Endothelial cell of umbilical vein (primary cell): ENCODE measurements around the gene RILPL2. TPM values are rescaled to one million over a fixed set of nuclear protein-coding genes. Genes with fewer than 3 reads are reported as not detected.

Experiments used
- BruUV-seq: library from RNA; stranded (reverse); fragments of 400-500 nt; replicated peaks from 2 replicates; lab custom pipeline; 2021; lab: Mats Ljungman, UMichigan
- CTCF ChIA-PET: fragments of 300-600, 350-600 bp; sonication (Branson Sonifier 250); formaldehyde crosslinking; loops from one replicate; lab custom pipeline; 2021; ENCODE audit warnings: antibody characterized with exemption, inconsistent platforms; lab: Charles Lee
- POLR2A ChIA-PET: fragments of 300-600, 350-600 bp; sonication (Branson Sonifier 250); formaldehyde crosslinking; loops from one replicate; lab custom pipeline; 2021; ENCODE audit warnings: antibody characterized with exemption, inconsistent platforms; lab: Charles Lee
- DNase-seq: peaks from one replicate; pipeline ENCODE4 v3.0.0-alpha.2; 2011; ENCODE audit warnings: low read depth, low spot score
- FAIRE-seq: peaks from 2 replicates; lab custom pipeline; 2011; peaks lifted over from hg19 to GRCh38; lab: Jason Lieb, UNC
- H2AFZ ChIP-seq: 2 replicates; pipeline ENCODE4 v1.6.0; 2012; ENCODE audit warnings: low read depth, low read length, control low read depth, inconsistent platforms
- H3K27ac ChIP-seq: 2 replicates; pipeline ENCODE4 v1.5.1; 2011; ENCODE audit warnings: low read depth, mild to moderate bottlenecking, control low read depth, low read length, moderate library complexity; ENCODE audit not compliant: insufficient read depth
- H3K27me3 ChIP-seq, 2 experiments: 2 replicates each; pipeline versions ENCODE4 v1.6.0 to v1.6.1; 2011; ENCODE audit warnings: low read length in 2 of 2, mixed read lengths in 1 of 2; ENCODE audit not compliant: control insufficient read depth in 2 of 2, insufficient read depth in 2 of 2
- H3K36me3 ChIP-seq, 2 experiments: 2 replicates in 1 of 2; 3 replicates in 1 of 2; pipeline ENCODE4 v1.5.1; 2011; ENCODE audit warnings: low read length in 2 of 2, mild to moderate bottlenecking in 1 of 2, moderate library complexity in 1 of 2; ENCODE audit not compliant: control insufficient read depth in 2 of 2, insufficient read depth in 2 of 2; ENCODE audit errors: extremely low read depth in 1 of 2
- H3K4me1 ChIP-seq: 3 replicates; pipeline ENCODE4 v1.5.1; 2011; ENCODE audit warnings: mild to moderate bottlenecking, low read length; ENCODE audit not compliant: control insufficient read depth, insufficient read depth; ENCODE audit errors: extremely low read depth
- H3K4me2 ChIP-seq: 2 replicates; pipeline ENCODE4 v1.6.1; 2011; ENCODE audit warnings: low read length, control low read depth, mixed read lengths; ENCODE audit not compliant: insufficient read depth
- H3K4me3 ChIP-seq, 3 experiments: fragments of 200-600 bp in 1 of 3; sonication (generic), shearing (Covaris generic) in 1 of 3; replicated peaks in 1 of 3; 2 replicates each; pipeline ENCODE4 v1.5.1; 2011 to 2016; ENCODE audit warnings: control low read depth in 3 of 3, low read length in 3 of 3, mild to moderate bottlenecking in 2 of 3, inconsistent platforms in 1 of 3, low read depth in 1 of 3, moderate library complexity in 1 of 3; ENCODE audit not compliant: insufficient read depth in 1 of 3
- H3K79me2 ChIP-seq: 2 replicates; pipeline ENCODE4 v1.6.0; 2012; ENCODE audit warnings: low read length, inconsistent platforms; ENCODE audit not compliant: control insufficient read depth, insufficient read depth
- H3K9ac ChIP-seq: replicated peaks from 2 replicates; pipeline ENCODE3; 2011; ENCODE audit warnings: low read length, control low read depth; ENCODE audit not compliant: insufficient read depth; ENCODE audit errors: extremely low read depth
- H3K9me1 ChIP-seq: replicated peaks from 3 replicates; pipeline ENCODE4 v1.6.0; 2011; ENCODE audit warnings: mild to moderate bottlenecking, low read length; ENCODE audit not compliant: control insufficient read depth, insufficient read depth; ENCODE audit errors: extremely low read depth
- H3K9me3 ChIP-seq: replicated peaks from 2 replicates; pipeline ENCODE4 v1.5.1; 2012; ENCODE audit warnings: low read length, inconsistent platforms; ENCODE audit not compliant: control insufficient read depth, insufficient read depth
- H4K20me1 ChIP-seq: replicated peaks from 2 replicates; pipeline ENCODE3; 2011; ENCODE audit warnings: mild to moderate bottlenecking, low read length; ENCODE audit not compliant: control insufficient read depth, insufficient read depth; ENCODE audit errors: extremely low read depth
- CTCF ChIP-seq, 2 donors: IDR thresholded peaks; 1 replicate in 1 of 2; 2 replicates in 1 of 2; pipeline ENCODE4 v1.5.1; 2011; ENCODE audit warnings: low read length in 2 of 2, mild to moderate bottlenecking in 2 of 2, moderate library complexity in 2 of 2, control low read depth in 1 of 2, inconsistent platforms in 1 of 2, low read depth in 1 of 2; ENCODE audit not compliant: insufficient read depth in 1 of 2; ENCODE audit errors: extremely low read depth in 1 of 2
- EZH2 ChIP-seq: IDR thresholded peaks from 2 replicates; pipeline ENCODE4 v1.6.1; 2012; ENCODE audit warnings: borderline replicate concordance, low read depth, mild to moderate bottlenecking, moderate library complexity, low read length, inconsistent platforms; ENCODE audit not compliant: severe bottlenecking
- FOS ChIP-seq: IDR thresholded peaks from 2 replicates; pipeline ENCODE4 v1.6.1; 2011; ENCODE audit warnings: mild to moderate bottlenecking, low read length, moderate library complexity, borderline replicate concordance; ENCODE audit not compliant: insufficient read depth
- GATA2 ChIP-seq: IDR thresholded peaks from 2 replicates; pipeline ENCODE4 v1.7.0; 2011; ENCODE audit warnings: low read depth, mild to moderate bottlenecking, moderate library complexity, mixed read lengths, low read length; ENCODE audit not compliant: insufficient read length, insufficient read depth
- JUN ChIP-seq: IDR thresholded peaks from 2 replicates; pipeline ENCODE4 v1.6.1; 2011; ENCODE audit warnings: borderline replicate concordance, low read depth; ENCODE audit not compliant: insufficient read length, insufficient read depth
- MAX ChIP-seq: IDR thresholded peaks from 2 replicates; pipeline ENCODE4 v1.6.1; 2011; ENCODE audit not compliant: insufficient read depth, insufficient read length
- MYC ChIP-seq: IDR thresholded peaks from one replicate; pipeline ENCODE4 v1.6.1; 2011; ENCODE audit warnings: mild to moderate bottlenecking, low read depth, low read length
- POLR2A ChIP-seq: IDR thresholded peaks from 2 replicates; pipeline ENCODE4 v1.6.1; 2012; ENCODE audit warnings: low read depth, mild to moderate bottlenecking, control low read depth, low read length
- POLR2AphosphoS5 ChIP-seq: IDR thresholded peaks from 2 replicates; pipeline ENCODE4 v1.6.1; 2012; ENCODE audit warnings: low read depth, mild to moderate bottlenecking, control low read depth, low read length, moderate library complexity; ENCODE audit not compliant: insufficient read depth
- dilution Hi-C: fragments of 300-500 bp; cut with MboI; formaldehyde crosslinking; loops from one replicate; pipeline ENCODE4 v1.15.0; 2019; ENCODE audit warnings: low sequenced_read_pairs; ENCODE audit not compliant: extremely low pct_ligation_motif_present
- intact Hi-C: fragments of 100-400 bp; cut with micrococcal nuclease; formaldehyde crosslinking; loops from one replicate; pipeline ENCODE4 v1.10.0; 2022
- polyA plus RNA-seq, 4 experiments: library from polyadenylated mRNA; depleted of rRNA in 3 of 4; stranded (reverse) in 3 of 4; unstranded in 1 of 4; fragments of >200 nt; gene quantifications; 2 replicates each; pipeline versions ENCODE4 v1.2.1 to v1.2.3, GENCODE V29; 2011 to 2012; ENCODE audit warnings: missing spikeins in 1 of 4
- total RNA-seq: library from RNA; stranded (reverse); gene quantifications from 2 replicates; pipeline ENCODE4 v1.2.3, GENCODE V29; 2021

RILPL2 gene
- total and polyA plus RNA-seq, 2 donors (not counting 3 experiments of a cell fraction or from before 2014, with no cell fraction given), result 3.3 to 4.6 TPM

GRCh38 chr12:123485756-123486155 is 49.3 kb upstream of the RILPL2 start:
- FAIRE-seq (no peak), DNase-seq (no peak)
- Histone ChIP-seq H3K4me2 (no peak overlapping the region), H3K27me3 (no peaks in the 10 kb centered on the region), H3K9me1 (no peaks in the 10 kb centered on the region), H3K9ac (no peak overlapping the region), H3K4me1 (peaks cover 8% of the 10 kb centered on the region), H3K9me3 (no peaks in the 10 kb centered on the region), H3K79me2 (no peaks in the 10 kb centered on the region), H3K4me3 (no peak overlapping the region), H3K27ac (no peak overlapping the region), H4K20me1 (no peaks in the 10 kb centered on the region), H3K36me3 (peaks cover 0 to 3% of the 10 kb centered on the region in 2 experiments), H2AFZ (no peak overlapping the region)
- intact Hi-C loops (no loop called here), dilution Hi-C loops (no loop called here)
- BruUV-seq, result no TSS peak
- ChIA-PET POLR2A (no interaction called here), CTCF (no interaction called here)
- TF ChIP-seq MAX, result no peak
- TF ChIP-seq GATA2, result no peak
- TF ChIP-seq POLR2A, result no peak
- no peak for TF ChIP-seq EZH2
- no peak for TF ChIP-seq JUN
- TF ChIP-seq CTCF (IDR thresholded peaks at IDR 0.05; ENCODE audit: extremely low read depth in 1 of 2, insufficient read depth in 1 of 2, low read depth in 1 of 2, low read length in 2 of 2), result no peak
- no peak for TF ChIP-seq POLR2AphosphoS5
- no peak for TF ChIP-seq FOS
- TF ChIP-seq MYC, result no peak
